Endothelial cell of umbilical vein (primary cell): Measurements from ENCODE around the gene PKN1.
A peak's percentile ranks its signal among the peaks of the same experiment; 100 is the strongest.

Experiments used
- CTCF ChIP-seq, 2 donors: IDR thresholded peaks; 1 replicate in 1 of 2; 2 replicates in 1 of 2; pipeline ENCODE4 v1.5.1; 2011; ENCODE audit warnings: low read length in 2 of 2, mild to moderate bottlenecking in 2 of 2, moderate library complexity in 2 of 2, control low read depth in 1 of 2, inconsistent platforms in 1 of 2, low read depth in 1 of 2; ENCODE audit not compliant: insufficient read depth in 1 of 2; ENCODE audit errors: extremely low read depth in 1 of 2
- EZH2 ChIP-seq: IDR thresholded peaks from 2 replicates; pipeline ENCODE4 v1.6.1; 2012; ENCODE audit warnings: borderline replicate concordance, low read depth, mild to moderate bottlenecking, moderate library complexity, low read length, inconsistent platforms; ENCODE audit not compliant: severe bottlenecking
- FOS ChIP-seq: IDR thresholded peaks from 2 replicates; pipeline ENCODE4 v1.6.1; 2011; ENCODE audit warnings: mild to moderate bottlenecking, low read length, moderate library complexity, borderline replicate concordance; ENCODE audit not compliant: insufficient read depth
- GATA2 ChIP-seq: IDR thresholded peaks from 2 replicates; pipeline ENCODE4 v1.7.0; 2011; ENCODE audit warnings: low read depth, mild to moderate bottlenecking, moderate library complexity, mixed read lengths, low read length; ENCODE audit not compliant: insufficient read length, insufficient read depth
- JUN ChIP-seq: IDR thresholded peaks from 2 replicates; pipeline ENCODE4 v1.6.1; 2011; ENCODE audit warnings: borderline replicate concordance, low read depth; ENCODE audit not compliant: insufficient read length, insufficient read depth
- MAX ChIP-seq: IDR thresholded peaks from 2 replicates; pipeline ENCODE4 v1.6.1; 2011; ENCODE audit not compliant: insufficient read depth, insufficient read length
- MYC ChIP-seq: IDR thresholded peaks from one replicate; pipeline ENCODE4 v1.6.1; 2011; ENCODE audit warnings: mild to moderate bottlenecking, low read depth, low read length
- POLR2A ChIP-seq: IDR thresholded peaks from 2 replicates; pipeline ENCODE4 v1.6.1; 2012; ENCODE audit warnings: low read depth, mild to moderate bottlenecking, control low read depth, low read length
- POLR2AphosphoS5 ChIP-seq: IDR thresholded peaks from 2 replicates; pipeline ENCODE4 v1.6.1; 2012; ENCODE audit warnings: low read depth, mild to moderate bottlenecking, control low read depth, low read length, moderate library complexity; ENCODE audit not compliant: insufficient read depth

- TF ChIP-seq CTCF (IDR thresholded peaks at IDR 0.05; ENCODE audit: extremely low read depth in 1 of 2, insufficient read depth in 1 of 2, low read depth in 1 of 2, low read length in 2 of 2) (peak; percentile 33 to 55), POLR2A (no peak), MYC (no peak), EZH2 (no peak), FOS (no peak), MAX (no peak), POLR2AphosphoS5 (no peak), GATA2 (no peak), JUN (no peak)
Observed at GRCh38 chr19:14475251-14476073, 42.4 kb downstream of the PKN1 start, which contains the start of gene PTGER1.
